Measurements from ENCODE around the gene MS4A2.
"Not testable (repeated sequence)": the region's sequence is repeated elsewhere in the genome, so short reads cannot be mapped to it uniquely, and the experiment has no call there.

DNA sequence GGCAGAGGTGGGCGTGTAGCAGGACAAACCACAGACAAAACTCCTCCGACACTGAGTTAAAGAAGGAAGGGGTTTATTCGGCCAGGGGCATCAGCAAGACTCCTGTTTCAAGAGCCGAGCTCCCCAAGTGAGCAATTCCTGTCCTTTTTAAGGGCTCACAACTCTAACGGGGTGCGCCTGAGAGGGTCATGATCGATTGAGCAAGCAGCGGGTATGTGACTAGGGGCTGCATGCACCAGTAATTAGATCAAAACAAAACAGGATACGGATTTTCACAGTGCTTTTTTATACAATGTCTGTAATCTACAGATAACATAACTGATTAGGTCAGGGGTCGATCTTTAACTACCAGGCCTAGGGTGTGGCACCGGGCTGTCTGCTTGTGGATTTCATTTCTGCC lies 12.9 kb downstream of the MS4A2 start:
- not testable (repeated sequence) for TF ChIP-seq POLR2A, CTCF (IDR thresholded peaks at IDR 0.05)
